ENCODE data around the gene KRT5. TPM values are rescaled to one million over a fixed set of nuclear protein-coding genes. Genes with fewer than 3 reads are reported as not detected.
"Not testable (repeated sequence)": the region's sequence is repeated elsewhere in the genome, so short reads cannot be mapped to it uniquely, and the experiment has no call there.

Gene KRT5
- total RNA-seq, 1 experiment from 2014 or later, result 0.67 TPM

GRCh38 chr12:52502877-52503276 lies 17.3 kb downstream of the KRT5 start:
- Histone ChIP-seq H3K9me3 (ENCODE audit: low read depth, low read length, poor library complexity, severe bottlenecking) (no peaks in the 10 kb centered on the region), H3K27me3 (replicated peaks; ENCODE audit: insufficient read depth, low read depth, low read length, poor library complexity) (peaks cover 7% of the 10 kb centered on the region), H3K36me3 (ENCODE audit: insufficient read depth, low read length, poor library complexity, severe bottlenecking) (no peaks in the 10 kb centered on the region), H3K27ac (ENCODE audit: low read depth, low read length, poor library complexity, severe bottlenecking) (no peak overlapping the region), H3K4me3 (ENCODE audit: low read depth, low read length, poor library complexity, severe bottlenecking) (no peak overlapping the region), H3K4me1 (ENCODE audit: insufficient read depth, low read length, poor library complexity, severe bottlenecking) (no peaks in the 10 kb centered on the region)
- intact Hi-C loops (cut with micrococcal nuclease; ENCODE audit: unreplicated experiment), result no loop called here
- TF ChIP-seq CTCF (conservative IDR thresholded peaks at IDR 0.05; ENCODE audit: low read depth, low read length) (no peak), EZH2 (IDR thresholded peaks at IDR 0.05; ENCODE audit: borderline replicate concordance, low read depth, low read length, poor library complexity, severe bottlenecking) (no peak)
- BruUV-seq (replicated peaks), result no TSS peak
- CTCF ChIA-PET, result no interaction called here
- no peak for DNase-seq (ENCODE audit: low spot score)
- POLR2A ChIA-PET (ENCODE audit: low non-redundant PET), result no interaction called here

DNA sequence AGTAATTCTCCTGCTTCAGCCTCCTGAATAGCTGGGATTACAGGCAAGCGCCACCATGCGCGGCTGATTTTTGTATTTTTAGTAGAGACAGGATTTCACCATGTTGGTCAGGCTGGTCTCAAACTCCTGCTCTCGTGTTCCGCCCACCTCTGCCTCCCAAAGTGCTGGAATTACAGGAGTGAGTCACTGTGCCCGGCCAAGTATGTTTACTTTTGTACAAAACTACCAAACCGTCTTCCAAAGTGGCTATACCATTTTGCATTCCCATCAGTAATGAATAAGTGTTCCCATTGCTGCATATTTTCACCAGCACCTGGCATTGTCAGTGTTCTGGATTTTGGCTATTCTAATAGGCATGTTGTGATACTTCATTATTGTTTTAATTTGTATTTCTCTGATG lies 18.7 kb downstream of the KRT5 start:
- TF ChIP-seq CTCF (conservative IDR thresholded peaks at IDR 0.05; ENCODE audit: low read depth, low read length), result no peak
- TF ChIP-seq EZH2 (IDR thresholded peaks at IDR 0.05; ENCODE audit: borderline replicate concordance, low read depth, low read length, poor library complexity, severe bottlenecking), result no peak
- H3K4me1 ChIP-seq (ENCODE audit: insufficient read depth, low read length, poor library complexity, severe bottlenecking), result peaks cover 4% of the 10 kb centered on the region
- BruUV-seq (replicated peaks), result no TSS peak
- ChIA-PET CTCF (no interaction called here), POLR2A (ENCODE audit: low non-redundant PET) (no interaction called here)
- intact Hi-C loops (cut with micrococcal nuclease; ENCODE audit: unreplicated experiment), result no loop called here
- H3K27me3 ChIP-seq (replicated peaks; ENCODE audit: insufficient read depth, low read depth, low read length, poor library complexity), result peaks cover 4% of the 10 kb centered on the region
- H3K9me3 ChIP-seq (ENCODE audit: low read depth, low read length, poor library complexity, severe bottlenecking), result no peaks in the 10 kb centered on the region
- no peaks in the 10 kb centered on the region for H3K36me3 ChIP-seq (ENCODE audit: insufficient read depth, low read length, poor library complexity, severe bottlenecking)
- no peak overlapping the region for H3K27ac ChIP-seq (ENCODE audit: low read depth, low read length, poor library complexity, severe bottlenecking)
- H3K4me3 ChIP-seq (ENCODE audit: low read depth, low read length, poor library complexity, severe bottlenecking), result no peak overlapping the region
- DNase-seq (ENCODE audit: low spot score), result no peak

DNA sequence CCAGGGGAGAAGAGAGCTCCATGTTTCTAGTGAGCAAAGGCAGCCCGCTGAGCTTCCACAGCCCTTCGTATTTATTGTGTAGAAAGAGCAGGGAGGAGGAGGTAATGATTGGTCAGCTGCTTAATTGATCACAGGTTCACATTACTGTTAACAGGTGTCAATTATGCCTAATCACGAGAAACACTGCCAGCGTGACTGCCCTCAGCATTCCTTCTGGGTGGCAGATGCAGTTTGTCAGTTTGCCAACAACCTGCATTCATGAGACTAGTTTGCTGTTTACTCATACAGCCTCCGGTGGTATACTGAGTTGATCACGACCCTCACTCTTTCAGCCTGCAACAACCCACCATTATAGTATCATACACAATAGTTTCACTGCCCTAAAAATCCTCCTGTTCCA lies 19.6 kb downstream of the KRT5 start:
- POLR2A ChIA-PET (ENCODE audit: low non-redundant PET); H3K9me3 ChIP-seq (ENCODE audit: low read depth, low read length, poor library complexity, severe bottlenecking); CTCF ChIA-PET; H3K36me3 ChIP-seq (ENCODE audit: insufficient read depth, low read length, poor library complexity, severe bottlenecking); H3K4me3 ChIP-seq (ENCODE audit: low read depth, low read length, poor library complexity, severe bottlenecking); DNase-seq (ENCODE audit: low spot score); intact Hi-C loops (cut with micrococcal nuclease; ENCODE audit: unreplicated experiment); H3K27ac ChIP-seq (ENCODE audit: low read depth, low read length, poor library complexity, severe bottlenecking); BruUV-seq (replicated peaks); H3K27me3 ChIP-seq (replicated peaks; ENCODE audit: insufficient read depth, low read depth, low read length, poor library complexity): not testable (repeated sequence)
- peaks cover 12% of the 10 kb centered on the region for H3K4me1 ChIP-seq (ENCODE audit: insufficient read depth, low read length, poor library complexity, severe bottlenecking)

DNA sequence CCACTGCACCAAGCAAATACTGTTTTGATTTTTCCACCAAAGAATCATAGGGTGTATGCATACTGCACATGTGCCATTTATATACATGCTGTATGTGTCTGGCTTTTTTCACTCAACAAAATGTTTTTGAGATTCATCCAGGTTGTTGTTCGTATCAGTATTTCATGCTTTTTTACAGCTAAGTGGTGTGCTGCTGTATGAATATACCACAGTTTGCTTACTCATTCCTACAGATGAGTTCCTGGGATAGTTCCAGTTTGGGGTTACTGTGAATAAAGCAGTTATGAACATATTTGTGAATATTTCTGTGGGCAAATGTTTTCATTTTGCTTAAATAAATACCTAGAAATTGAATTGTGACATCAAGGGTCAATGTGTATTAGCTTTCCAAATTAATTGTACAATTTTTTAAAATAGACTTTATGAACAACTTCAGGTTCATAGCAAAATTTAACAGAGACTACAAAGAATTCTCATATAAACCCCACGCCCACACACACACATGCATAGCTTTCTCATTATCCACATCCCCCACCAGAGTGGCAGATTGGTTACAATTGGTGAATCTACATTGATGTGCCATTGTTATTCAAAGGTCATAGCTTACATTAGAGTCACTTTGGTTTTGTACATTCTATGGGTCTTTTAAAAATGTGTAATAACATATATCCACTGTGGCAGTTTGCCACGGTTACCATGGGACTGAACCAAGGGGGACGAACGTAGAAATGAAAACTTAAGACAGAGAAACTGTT lies 20.2 kb downstream of the KRT5 start:
- TF ChIP-seq CTCF (conservative IDR thresholded peaks at IDR 0.05; ENCODE audit: low read depth, low read length), result no peak
- no peak for TF ChIP-seq EZH2 (IDR thresholded peaks at IDR 0.05; ENCODE audit: borderline replicate concordance, low read depth, low read length, poor library complexity, severe bottlenecking)
- Histone ChIP-seq H3K36me3 (ENCODE audit: insufficient read depth, low read length, poor library complexity, severe bottlenecking) (no peaks in the 10 kb centered on the region), H3K27me3 (replicated peaks; ENCODE audit: insufficient read depth, low read depth, low read length, poor library complexity) (no peaks in the 10 kb centered on the region), H3K27ac (ENCODE audit: low read depth, low read length, poor library complexity, severe bottlenecking) (no peak overlapping the region), H3K4me1 (ENCODE audit: insufficient read depth, low read length, poor library complexity, severe bottlenecking) (peaks cover 12% of the 10 kb centered on the region), H3K9me3 (ENCODE audit: low read depth, low read length, poor library complexity, severe bottlenecking) (no peaks in the 10 kb centered on the region), H3K4me3 (ENCODE audit: low read depth, low read length, poor library complexity, severe bottlenecking) (no peak overlapping the region)
- BruUV-seq (replicated peaks), result no TSS peak
- no peak for DNase-seq (ENCODE audit: low spot score)
- intact Hi-C loops (cut with micrococcal nuclease; ENCODE audit: unreplicated experiment), result no loop called here
- ChIA-PET POLR2A (ENCODE audit: low non-redundant PET) (no interaction called here), CTCF (interaction anchor here (0.5 kb wide), 1 partner anchor 221 kb away, joined by 7 read pairs; no protein-coding TSS in a partner anchor)

Data from A673 (cell line).